Astrocyte (in vitro differentiated cells and primary cell): ENCODE measurements around the gene TRPC5OS. TPM values are rescaled to one million over a fixed set of nuclear protein-coding genes. Genes with fewer than 3 reads are reported as not detected.

Experiments
- DNase-seq: peaks from one replicate; pipeline ENCODE4 v3.0.0-alpha.2; 2010; ENCODE audit warnings: low read depth
- FAIRE-seq: peaks from 2 replicates; lab custom pipeline; 2011; peaks lifted over from hg19 to GRCh38; lab: Jason Lieb, UNC
- H2AFZ ChIP-seq: 2 replicates; pipeline ENCODE4 v1.6.0; 2012; ENCODE audit warnings: low read depth, low read length, inconsistent platforms
- H3K27ac ChIP-seq: 2 replicates; pipeline ENCODE4 v1.5.1; 2011; ENCODE audit warnings: low read depth, low read length, inconsistent platforms
- H3K27me3 ChIP-seq: 2 replicates; pipeline ENCODE4 v1.6.0; 2011; ENCODE audit warnings: low read length, inconsistent platforms; ENCODE audit not compliant: insufficient read depth
- H3K36me3 ChIP-seq: 2 replicates; pipeline ENCODE4 v1.5.1; 2011; ENCODE audit warnings: low read length, inconsistent platforms; ENCODE audit not compliant: insufficient read depth
- H3K4me1 ChIP-seq: 2 replicates; pipeline ENCODE4 v1.5.1; 2011; ENCODE audit warnings: low read length, inconsistent platforms; ENCODE audit not compliant: insufficient read depth
- H3K4me2 ChIP-seq: 2 replicates; pipeline ENCODE4 v1.6.0; 2012; ENCODE audit warnings: low read length, inconsistent platforms
- H3K4me3 ChIP-seq: 2 replicates; pipeline ENCODE4 v1.5.1; 2011; ENCODE audit warnings: low read depth, mild to moderate bottlenecking, low read length, inconsistent platforms; ENCODE audit not compliant: insufficient read depth
- H3K79me2 ChIP-seq: 2 replicates; pipeline ENCODE4 v1.6.0; 2012; ENCODE audit warnings: mild to moderate bottlenecking, low read length, inconsistent platforms; ENCODE audit not compliant: insufficient read depth
- H3K9ac ChIP-seq: 2 replicates; pipeline ENCODE4 v1.6.0; 2012; ENCODE audit warnings: mild to moderate bottlenecking, low read length, inconsistent platforms
- H3K9me3 ChIP-seq: 2 replicates; pipeline ENCODE4 v1.5.1; 2012; ENCODE audit warnings: low read depth, mild to moderate bottlenecking, low read length, inconsistent platforms; ENCODE audit not compliant: insufficient read depth
- H4K20me1 ChIP-seq: 2 replicates; pipeline ENCODE4 v1.6.0; 2012; ENCODE audit warnings: low read length, inconsistent platforms; ENCODE audit not compliant: insufficient read depth
- H3K27ac Mint-ChIP-seq: one replicate; pipeline ENCODE4 v1.8.0; 2021; ENCODE audit warnings: mild to moderate bottlenecking, mixed read lengths; ENCODE audit not compliant: unreplicated experiment
- H3K27me3 Mint-ChIP-seq: one replicate; pipeline ENCODE4 v1.8.0; 2021; ENCODE audit warnings: low read depth, mixed read lengths; ENCODE audit not compliant: unreplicated experiment
- H3K36me3 Mint-ChIP-seq: one replicate; pipeline ENCODE4 v1.8.0; 2021; ENCODE audit warnings: low read depth, mixed read lengths; ENCODE audit not compliant: unreplicated experiment
- H3K4me1 Mint-ChIP-seq: one replicate; pipeline ENCODE4 v1.8.0; 2021; ENCODE audit warnings: low read depth, mixed read lengths; ENCODE audit not compliant: unreplicated experiment
- H3K4me3 Mint-ChIP-seq: one replicate; pipeline ENCODE4 v1.8.0; 2021; ENCODE audit warnings: mild to moderate bottlenecking, moderate library complexity, mixed read lengths; ENCODE audit not compliant: unreplicated experiment
- H3K9me3 Mint-ChIP-seq: one replicate; pipeline ENCODE4 v1.8.0; 2021; ENCODE audit warnings: mild to moderate bottlenecking, mixed read lengths; ENCODE audit not compliant: unreplicated experiment
- EZH2 ChIP-seq: IDR thresholded peaks from 2 replicates; pipeline ENCODE4 v1.6.1; 2012; ENCODE audit warnings: mild to moderate bottlenecking, low read length, inconsistent platforms; ENCODE audit not compliant: insufficient read depth
- total RNA-seq: library from RNA; stranded (reverse); gene quantifications from 2 replicates; pipeline ENCODE4 v1.2.1, GENCODE V29; 2021
- TF ChIP-seq, protein P1 (sequence below): IDR thresholded peaks from 2 replicates; pipeline ENCODE4 v1.5.1; 2011; ENCODE audit warnings: low read depth, mild to moderate bottlenecking, inconsistent platforms, low read length, moderate library complexity; ENCODE audit not compliant: insufficient read depth

TRPC5OS gene
- total RNA-seq, 1 donor from 2014 or later, result not detected

DNA sequence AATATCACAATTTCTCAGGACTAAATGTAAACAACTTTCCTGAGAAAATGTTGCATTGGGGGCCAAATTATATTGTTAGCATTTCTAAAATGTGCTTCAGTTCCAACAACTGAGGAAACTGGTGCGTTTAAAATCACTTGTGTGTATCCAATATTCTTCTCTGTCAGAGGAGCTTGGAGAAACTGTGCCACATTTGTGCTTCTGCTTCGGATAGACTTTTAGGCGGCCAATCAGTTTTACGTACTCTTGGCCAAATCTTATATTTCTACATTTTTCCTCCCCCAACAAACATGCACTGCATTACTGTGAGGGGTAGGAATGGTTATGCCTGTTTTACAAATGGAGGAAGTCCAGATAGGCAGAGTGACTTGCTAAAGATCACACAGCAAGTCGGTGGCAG lies 27.4 kb upstream of the TRPC5OS start:
- FAIRE-seq (no peak), DNase-seq (no peak)
- Histone ChIP-seq H3K9me3 (no peaks in the 10 kb centered on the region), H3K36me3 (no peaks in the 10 kb centered on the region), H3K4me3 (no peak overlapping the region), H3K79me2 (no peaks in the 10 kb centered on the region), H3K4me1 (no peaks in the 10 kb centered on the region), H2AFZ (no peak overlapping the region), H3K27ac (no peak overlapping the region), H3K9ac (no peak overlapping the region), H3K4me2 (no peak overlapping the region), H3K27me3 (no peaks in the 10 kb centered on the region), H4K20me1 (no peaks in the 10 kb centered on the region)
- no peak overlapping the region for H3K4me3 Mint-ChIP-seq
- no peak overlapping the region for H3K27ac Mint-ChIP-seq
- H3K4me1 Mint-ChIP-seq, result peaks cover 2% of the 10 kb centered on the region
- H3K36me3 Mint-ChIP-seq, result no peaks in the 10 kb centered on the region
- TF ChIP-seq EZH2, result no peak
- TF ChIP-seq, protein P1, sequence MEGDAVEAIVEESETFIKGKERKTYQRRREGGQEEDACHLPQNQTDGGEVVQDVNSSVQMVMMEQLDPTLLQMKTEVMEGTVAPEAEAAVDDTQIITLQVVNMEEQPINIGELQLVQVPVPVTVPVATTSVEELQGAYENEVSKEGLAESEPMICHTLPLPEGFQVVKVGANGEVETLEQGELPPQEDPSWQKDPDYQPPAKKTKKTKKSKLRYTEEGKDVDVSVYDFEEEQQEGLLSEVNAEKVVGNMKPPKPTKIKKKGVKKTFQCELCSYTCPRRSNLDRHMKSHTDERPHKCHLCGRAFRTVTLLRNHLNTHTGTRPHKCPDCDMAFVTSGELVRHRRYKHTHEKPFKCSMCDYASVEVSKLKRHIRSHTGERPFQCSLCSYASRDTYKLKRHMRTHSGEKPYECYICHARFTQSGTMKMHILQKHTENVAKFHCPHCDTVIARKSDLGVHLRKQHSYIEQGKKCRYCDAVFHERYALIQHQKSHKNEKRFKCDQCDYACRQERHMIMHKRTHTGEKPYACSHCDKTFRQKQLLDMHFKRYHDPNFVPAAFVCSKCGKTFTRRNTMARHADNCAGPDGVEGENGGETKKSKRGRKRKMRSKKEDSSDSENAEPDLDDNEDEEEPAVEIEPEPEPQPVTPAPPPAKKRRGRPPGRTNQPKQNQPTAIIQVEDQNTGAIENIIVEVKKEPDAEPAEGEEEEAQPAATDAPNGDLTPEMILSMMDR, result no peak
- no peaks in the 10 kb centered on the region for H3K27me3 Mint-ChIP-seq
- H3K9me3 Mint-ChIP-seq, result no peaks in the 10 kb centered on the region

DNA sequence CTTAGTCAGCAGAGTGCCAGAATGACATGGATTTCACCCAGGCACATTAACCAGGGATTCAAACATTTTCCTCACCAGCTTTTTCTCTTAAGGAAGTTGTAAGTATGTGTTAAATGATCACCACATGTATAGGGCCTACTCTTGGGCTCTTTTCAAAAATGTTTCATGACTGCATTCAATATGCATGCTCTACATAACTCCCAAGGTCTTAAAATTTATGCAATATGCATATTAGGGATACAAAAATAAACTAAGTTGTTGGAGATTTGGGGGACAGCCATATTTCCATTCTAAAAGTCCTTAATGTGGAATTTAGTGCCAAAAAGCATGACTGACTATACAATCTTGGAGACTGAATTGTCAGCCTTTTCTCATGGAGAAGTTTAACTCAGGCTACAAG lies 25.0 kb upstream of the TRPC5OS start:
- H3K9me3 ChIP-seq, result no peaks in the 10 kb centered on the region
- H3K27me3 Mint-ChIP-seq, result no peaks in the 10 kb centered on the region
- no peak overlapping the region for H3K9ac ChIP-seq
- TF ChIP-seq, protein P1, result no peak
- no peak for TF ChIP-seq EZH2
- no peaks in the 10 kb centered on the region for H3K79me2 ChIP-seq
- H3K9me3 Mint-ChIP-seq, result no peaks in the 10 kb centered on the region
- FAIRE-seq, result peak; percentile 85
- H3K36me3 Mint-ChIP-seq, result no peaks in the 10 kb centered on the region
- H3K4me1 ChIP-seq, result no peaks in the 10 kb centered on the region
- no peak overlapping the region for H3K4me2 ChIP-seq
- no peaks in the 10 kb centered on the region for H3K27me3 ChIP-seq
- DNase-seq, result no peak
- H3K4me3 Mint-ChIP-seq, result no peak overlapping the region
- H3K36me3 ChIP-seq, result no peaks in the 10 kb centered on the region
- H4K20me1 ChIP-seq, result no peaks in the 10 kb centered on the region
- no peak overlapping the region for H3K4me3 ChIP-seq
- H3K27ac ChIP-seq, result no peak overlapping the region
- peaks cover 1% of the 10 kb centered on the region for H3K4me1 Mint-ChIP-seq
- no peak overlapping the region for H3K27ac Mint-ChIP-seq
- no peak overlapping the region for H2AFZ ChIP-seq

DNA sequence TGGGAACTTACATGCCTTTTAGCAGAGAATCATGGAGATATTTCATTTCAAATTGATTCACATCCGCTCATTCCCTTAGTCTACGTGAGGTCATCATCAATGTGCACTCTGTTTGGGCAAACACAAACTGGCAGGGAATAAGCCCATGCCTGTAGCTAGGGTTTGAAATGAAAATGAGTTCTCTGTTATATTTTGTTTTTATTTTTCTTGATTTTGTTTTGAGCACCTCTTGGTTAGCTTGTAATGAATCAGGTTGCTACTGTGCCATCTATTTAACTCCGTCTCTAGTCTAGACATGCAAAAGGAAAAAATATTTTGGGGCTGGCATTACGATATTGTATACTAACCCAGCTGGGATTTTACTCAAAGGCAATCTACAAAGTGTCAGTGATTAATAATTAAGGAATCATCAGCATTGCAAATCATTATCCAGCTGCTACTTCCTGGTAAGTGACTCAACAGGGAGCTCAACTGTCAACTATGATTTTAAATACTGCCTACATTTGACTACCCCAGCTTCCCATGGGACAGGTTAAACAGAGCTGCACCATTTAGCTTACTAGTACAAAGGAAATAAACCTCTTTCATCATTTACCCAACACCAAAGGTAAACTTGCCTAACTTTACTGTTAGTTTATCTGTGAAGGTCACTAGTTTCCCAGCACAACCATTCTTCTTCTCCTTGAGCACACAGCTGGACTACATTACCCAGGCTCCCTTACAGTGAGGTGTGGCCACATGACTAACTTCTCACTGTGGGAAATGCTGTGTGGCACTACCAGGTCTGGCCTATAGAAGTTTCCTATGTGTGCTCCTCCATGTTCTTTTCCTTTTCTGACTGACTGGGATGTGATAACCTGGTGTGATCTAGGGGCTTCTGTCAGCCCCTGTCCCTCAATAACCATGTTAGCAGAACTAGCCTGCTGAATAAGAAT lies 21.2 kb upstream of the TRPC5OS start:
- no peak overlapping the region for H3K4me3 Mint-ChIP-seq

More for the DNA sequence above, 21.2 kb upstream of the TRPC5OS start:
- TF ChIP-seq EZH2, result no peak
- TF ChIP-seq, protein P1, result no peak
- Mint-ChIP-seq H3K27ac (no peak overlapping the region), H3K36me3 (no peaks in the 10 kb centered on the region), H3K27me3 (peaks cover 3% of the 10 kb centered on the region), H3K9me3 (no peaks in the 10 kb centered on the region), H3K4me1 (no peaks in the 10 kb centered on the region)
- Histone ChIP-seq H3K4me2 (no peak overlapping the region), H3K27ac (no peak overlapping the region), H3K27me3 (no peaks in the 10 kb centered on the region), H2AFZ (no peak overlapping the region), H3K79me2 (no peaks in the 10 kb centered on the region), H3K9ac (no peak overlapping the region), H3K9me3 (no peaks in the 10 kb centered on the region), H4K20me1 (no peaks in the 10 kb centered on the region), H3K36me3 (no peaks in the 10 kb centered on the region), H3K4me3 (no peak overlapping the region), H3K4me1 (no peaks in the 10 kb centered on the region)
- FAIRE-seq (peak; percentile 87), DNase-seq (no peak)
